ENCODE data around the gene SPACA5B. TPM values are rescaled to one million over a fixed set of nuclear protein-coding genes. Genes with fewer than 3 reads are reported as not detected.
"Not testable (repeated sequence)": the region's sequence is repeated elsewhere in the genome, so short reads cannot be mapped to it uniquely, and the experiment has no call there.

The SPACA5B gene
- not detected in 2 replicates for total RNA-seq (2014; rRNA removed; shearing (Covaris generic))
- polyA plus RNA-seq (2014; cell fraction: nucleus; rRNA removed) = not detected in 2 replicates

GRCh38 chrX:48130326-48130725 lies at the start of gene SPACA5B:
TSS of gene SPACA5B (plus strand) at chrX:48130626. CDS start at chrX:48130688, 62 bp downstream.
- not testable (repeated sequence) for DNase-seq (ENCODE audit: extremely low read depth, low read depth)

GRCh38 chrX:48083212-48083611 lies 47.2 kb upstream of the SPACA5B start:
- peak; percentile 42 for DNase-seq (ENCODE audit: extremely low read depth, low read depth)

GRCh38 chrX:48083706-48084105 lies 46.7 kb upstream of the SPACA5B start:
- no peak for DNase-seq (ENCODE audit: extremely low read depth, low read depth)

- no peak for DNase-seq (ENCODE audit: extremely low read depth, low read depth)
Measured at GRCh38 chrX:48086082-48086481, 44.3 kb upstream of the SPACA5B start.

GRCh38 chrX:48090123-48090522 lies 40.3 kb upstream of the SPACA5B start:
- no peak for DNase-seq (ENCODE audit: extremely low read depth, low read depth)

- not testable (repeated sequence) for DNase-seq (ENCODE audit: extremely low read depth, low read depth)
Measured at GRCh38 chrX:48092558-48092957, 37.9 kb upstream of the SPACA5B start.

GRCh38 chrX:48101443-48101842 lies 29.0 kb upstream of the SPACA5B start:
- DNase-seq (ENCODE audit: extremely low read depth, low read depth) = no peak

- no peak for DNase-seq (ENCODE audit: extremely low read depth, low read depth)
Measured at GRCh38 chrX:48102874-48103374, 27.5 kb upstream of the SPACA5B start.

- DNase-seq (ENCODE audit: extremely low read depth, low read depth) = peak; percentile 1
Measured at GRCh38 chrX:48107717-48108116, 22.7 kb upstream of the SPACA5B start.

GRCh38 chrX:48125286-48125685 lies 5.1 kb upstream of the SPACA5B start:
- not testable (repeated sequence) for DNase-seq (ENCODE audit: extremely low read depth, low read depth)

GRCh38 chrX:48132308-48132844 lies 1.9 kb downstream of the SPACA5B start:
- not testable (repeated sequence) for DNase-seq (ENCODE audit: extremely low read depth, low read depth)

GRCh38 chrX:48139076-48139475 lies 8.7 kb downstream of the SPACA5B start:
- not testable (repeated sequence) for DNase-seq (ENCODE audit: extremely low read depth, low read depth)

GRCh38 chrX:48141810-48142508 lies 11.5 kb downstream of the SPACA5B start:
- DNase-seq (ENCODE audit: extremely low read depth, low read depth) = not testable (repeated sequence)

- not testable (repeated sequence) for DNase-seq (ENCODE audit: extremely low read depth, low read depth)
Measured at GRCh38 chrX:48142697-48143096, 12.3 kb downstream of the SPACA5B start.

GRCh38 chrX:48153769-48154168 lies 23.3 kb downstream of the SPACA5B start:
- DNase-seq (ENCODE audit: extremely low read depth, low read depth) = no peak

- no peak for DNase-seq (ENCODE audit: extremely low read depth, low read depth)
Measured at GRCh38 chrX:48154796-48155195, 24.4 kb downstream of the SPACA5B start.

GRCh38 chrX:48156014-48156413 lies 25.6 kb downstream of the SPACA5B start:
- DNase-seq (ENCODE audit: extremely low read depth, low read depth) = no peak

- no peak for DNase-seq (ENCODE audit: extremely low read depth, low read depth)
Measured at GRCh38 chrX:48165241-48165640, 34.8 kb downstream of the SPACA5B start.

- not testable (repeated sequence) for DNase-seq (ENCODE audit: extremely low read depth, low read depth)
Measured at GRCh38 chrX:48166322-48166721, 35.9 kb downstream of the SPACA5B start.

- no peak for DNase-seq (ENCODE audit: extremely low read depth, low read depth)
Measured at GRCh38 chrX:48179691-48180090, 49.3 kb downstream of the SPACA5B start.

GRCh38 chrX:48180811-48181210 lies 50.4 kb downstream of the SPACA5B start:
- no peak for DNase-seq (ENCODE audit: extremely low read depth, low read depth)

- DNase-seq (ENCODE audit: extremely low read depth, low read depth) = not testable (repeated sequence)
Measured at GRCh38 chrX:48181882-48182281, 51.5 kb downstream of the SPACA5B start.

Data from NCI-H460 (cell line).